Vagina (tissue), 2 donors: ENCODE data around the gene BSPRY.

Experiments
- CTCF ChIP-seq, 3 experiments: fragments of 450-650 bp in 2 of 3; fragments of 200-600 bp in 1 of 3; sonication (generic) in 1 of 3; IDR thresholded peaks; one replicate each; pipeline ENCODE4 v1.5.1; 2017 to 2019; ENCODE audit warnings: antibody characterized with exemption in 3 of 3, mild to moderate bottlenecking in 2 of 3, moderate library complexity in 2 of 3
- POLR2A ChIP-seq, 2 donors: fragments of 450-650 bp; IDR thresholded peaks; one replicate each; pipeline ENCODE4 v1.6.1; 2017; ENCODE audit warnings: antibody characterized with exemption in 2 of 2, mild to moderate bottlenecking in 2 of 2, moderate library complexity in 2 of 2
- POLR2AphosphoS5 ChIP-seq, 2 donors: sonication (generic); formaldehyde crosslinking; IDR thresholded peaks; one replicate each; pipeline ENCODE4 v1.9.0; 2017; ENCODE audit warnings: antibody characterized with exemption in 2 of 2, mild to moderate bottlenecking in 2 of 2, low read depth in 1 of 2; ENCODE audit not compliant: insufficient read depth in 1 of 2

GRCh38 chr9:113409883-113410206 lies 60.5 kb downstream of the BSPRY start:
- no peak for TF ChIP-seq POLR2A (IDR thresholded peaks at IDR 0.05)
- TF ChIP-seq CTCF (IDR thresholded peaks at IDR 0.05): no peak
- TF ChIP-seq POLR2AphosphoS5 (IDR thresholded peaks at IDR 0.05; ENCODE audit: insufficient read depth in 1 of 2, low read depth in 1 of 2): no peak
